Measurements from ENCODE around the gene FUT9. TPM values are rescaled to one million over a fixed set of nuclear protein-coding genes. Genes with fewer than 3 reads are reported as not detected.
A peak's percentile ranks its signal among the peaks of the same experiment; 100 is the strongest.

FUT9 gene
- total RNA-seq, 1 experiment from 2014 or later: not detected

GRCh38 chr6:96058082-96058481 lies 42.3 kb downstream of the FUT9 start:
- peak; percentile 2 for DNase-seq (ENCODE audit: low read depth, low spot score)
- in situ Hi-C loops (cut with HindIII; ENCODE audit: low pct_unique_long_range_greater_than_20kb, low sequenced_read_pairs): no loop called here

GRCh38 chr6:96059586-96059985 lies 43.8 kb downstream of the FUT9 start:
- in situ Hi-C loops (cut with HindIII; ENCODE audit: low pct_unique_long_range_greater_than_20kb, low sequenced_read_pairs): no loop called here
- no peak for DNase-seq (ENCODE audit: low read depth, low spot score)

- no peak for DNase-seq (ENCODE audit: low read depth, low spot score)
- in situ Hi-C loops (cut with HindIII; ENCODE audit: low pct_unique_long_range_greater_than_20kb, low sequenced_read_pairs): no loop called here
Observed at GRCh38 chr6:96060249-96060648, 44.5 kb downstream of the FUT9 start.

GRCh38 chr6:96065213-96065612 lies 49.4 kb downstream of the FUT9 start:
- in situ Hi-C loops (cut with HindIII; ENCODE audit: low pct_unique_long_range_greater_than_20kb, low sequenced_read_pairs): no loop called here
- DNase-seq (ENCODE audit: low read depth, low spot score): no peak

- in situ Hi-C loops (cut with HindIII; ENCODE audit: low pct_unique_long_range_greater_than_20kb, low sequenced_read_pairs): no loop called here
- DNase-seq (ENCODE audit: low read depth, low spot score): no peak
Observed at GRCh38 chr6:96066376-96066775, 50.6 kb downstream of the FUT9 start.

- in situ Hi-C loops (cut with HindIII; ENCODE audit: low pct_unique_long_range_greater_than_20kb, low sequenced_read_pairs): no loop called here
- DNase-seq (ENCODE audit: low read depth, low spot score): no peak
Observed at GRCh38 chr6:96073555-96073954, 57.8 kb downstream of the FUT9 start.

- in situ Hi-C loops (cut with HindIII; ENCODE audit: low pct_unique_long_range_greater_than_20kb, low sequenced_read_pairs): no loop called here
- DNase-seq (ENCODE audit: low read depth, low spot score): no peak
Observed at GRCh38 chr6:96074006-96074405, 58.2 kb downstream of the FUT9 start.

- DNase-seq (ENCODE audit: low read depth, low spot score): no peak
- in situ Hi-C loops (cut with HindIII; ENCODE audit: low pct_unique_long_range_greater_than_20kb, low sequenced_read_pairs): no loop called here
Observed at GRCh38 chr6:96075826-96076225, 60.1 kb downstream of the FUT9 start.

- in situ Hi-C loops (cut with HindIII; ENCODE audit: low pct_unique_long_range_greater_than_20kb, low sequenced_read_pairs): no loop called here
Observed at GRCh38 chr6:96086745-96087144, 71.0 kb downstream of the FUT9 start.

GRCh38 chr6:96089173-96089572 lies 73.4 kb downstream of the FUT9 start:
- in situ Hi-C loops (cut with HindIII; ENCODE audit: low pct_unique_long_range_greater_than_20kb, low sequenced_read_pairs): no loop called here
- DNase-seq (ENCODE audit: low read depth, low spot score): peak; percentile 45

More at GRCh38 chr6:96086745-96087144, 71.0 kb downstream of the FUT9 start:
- no peak for DNase-seq (ENCODE audit: low read depth, low spot score)

GRCh38 chr6:96094077-96094476 lies 78.3 kb downstream of the FUT9 start:
- in situ Hi-C loops (cut with HindIII; ENCODE audit: low pct_unique_long_range_greater_than_20kb, low sequenced_read_pairs): no loop called here
- DNase-seq (ENCODE audit: low read depth, low spot score): no peak

GRCh38 chr6:96099069-96099468 lies 83.3 kb downstream of the FUT9 start:
- DNase-seq (ENCODE audit: low read depth, low spot score): no peak
- in situ Hi-C loops (cut with HindIII; ENCODE audit: low pct_unique_long_range_greater_than_20kb, low sequenced_read_pairs): no loop called here

GRCh38 chr6:96101564-96101963 lies 85.8 kb downstream of the FUT9 start:
- in situ Hi-C loops (cut with HindIII; ENCODE audit: low pct_unique_long_range_greater_than_20kb, low sequenced_read_pairs): no loop called here
- DNase-seq (ENCODE audit: low read depth, low spot score): no peak

- no peak for DNase-seq (ENCODE audit: low read depth, low spot score)
- in situ Hi-C loops (cut with HindIII; ENCODE audit: low pct_unique_long_range_greater_than_20kb, low sequenced_read_pairs): no loop called here
Observed at GRCh38 chr6:96104910-96105309, 89.1 kb downstream of the FUT9 start.

GRCh38 chr6:96110878-96111277 lies 95.1 kb downstream of the FUT9 start:
- in situ Hi-C loops (cut with HindIII; ENCODE audit: low pct_unique_long_range_greater_than_20kb, low sequenced_read_pairs): no loop called here
- no peak for DNase-seq (ENCODE audit: low read depth, low spot score)

- no peak for DNase-seq (ENCODE audit: low read depth, low spot score)
- in situ Hi-C loops (cut with HindIII; ENCODE audit: low pct_unique_long_range_greater_than_20kb, low sequenced_read_pairs): no loop called here
Observed at GRCh38 chr6:96116674-96117073, 100.9 kb downstream of the FUT9 start.

GRCh38 chr6:96124778-96125177 lies 109.0 kb downstream of the FUT9 start:
- in situ Hi-C loops (cut with HindIII; ENCODE audit: low pct_unique_long_range_greater_than_20kb, low sequenced_read_pairs): no loop called here
- peak; percentile 32 for DNase-seq (ENCODE audit: low read depth, low spot score)

- DNase-seq (ENCODE audit: low read depth, low spot score): no peak
- in situ Hi-C loops (cut with HindIII; ENCODE audit: low pct_unique_long_range_greater_than_20kb, low sequenced_read_pairs): no loop called here
Observed at GRCh38 chr6:96138406-96138805, 122.6 kb downstream of the FUT9 start.

GRCh38 chr6:96142142-96142541 lies 126.4 kb downstream of the FUT9 start:
- in situ Hi-C loops (cut with HindIII; ENCODE audit: low pct_unique_long_range_greater_than_20kb, low sequenced_read_pairs): no loop called here

GRCh38 chr6:96150431-96150830 lies 134.7 kb downstream of the FUT9 start:
- no peak for DNase-seq (ENCODE audit: low read depth, low spot score)
- in situ Hi-C loops (cut with HindIII; ENCODE audit: low pct_unique_long_range_greater_than_20kb, low sequenced_read_pairs): no loop called here

More at GRCh38 chr6:96142142-96142541, 126.4 kb downstream of the FUT9 start:
- DNase-seq (ENCODE audit: low read depth, low spot score): no peak

Measured in SK-MEL-5 (cell line).